ENCODE measurements around the gene HDHD5. TPM values are rescaled to one million over a fixed set of nuclear protein-coding genes. Genes with fewer than 3 reads are reported as not detected.

Gene HDHD5
- total RNA-seq, 1 experiment from 2014 or later: 37.2 TPM

DNA sequence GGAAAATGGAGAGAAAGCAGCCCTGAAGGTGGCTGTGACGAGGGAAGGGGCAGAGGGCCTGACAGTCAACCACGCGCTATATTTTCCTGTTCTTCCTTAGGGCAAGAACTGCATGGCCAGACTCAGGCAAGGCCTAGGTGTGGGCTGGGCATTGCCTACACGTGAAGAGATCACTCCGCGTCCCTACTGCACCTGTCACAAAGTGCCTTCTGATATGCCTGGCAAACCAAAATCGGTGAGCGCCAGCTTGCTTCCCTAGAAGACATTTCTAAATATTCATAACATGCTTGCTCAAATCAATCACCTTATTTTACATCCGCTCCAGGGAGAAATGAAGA lies 44.2 kb downstream of the HDHD5 start:
- Histone ChIP-seq H3K9me3 (ENCODE audit: control insufficient read depth, insufficient read depth, low read depth, low read length) (no peaks in the 10 kb centered on the region), H3K4me3 (ENCODE audit: low read depth in 2 of 2, low read length in 2 of 2) (no peak overlapping the region), H3K27ac (ENCODE audit: low read length) (no peak overlapping the region), H3K4me1 (ENCODE audit: control insufficient read depth, insufficient read depth, low read length) (no peaks in the 10 kb centered on the region), H3K36me3 (ENCODE audit: control insufficient read depth, insufficient read depth, low read length) (no peaks in the 10 kb centered on the region), H3K27me3 (ENCODE audit: control insufficient read depth, insufficient read depth, low read length) (no peaks in the 10 kb centered on the region)
- DNase-seq (ENCODE audit: low read depth, low spot score): no peak
- intact Hi-C loops (cut with micrococcal nuclease; ENCODE audit: unreplicated experiment): no loop called here
- ChIA-PET POLR2A (no interaction called here), CTCF (no interaction called here)
- ATAC-seq: no peak
- TF ChIP-seq POLR2AphosphoS5 (IDR thresholded peaks at IDR 0.05; ENCODE audit: low read depth, low read length) (no peak), TCF7L2 (IDR thresholded peaks at IDR 0.05; ENCODE audit: low read depth, low read length) (no peak), SIN3A (IDR thresholded peaks at IDR 0.05; ENCODE audit: borderline replicate concordance, insufficient read depth, low read depth, low read length) (no peak)
- TF ChIP-seq, protein P1, sequence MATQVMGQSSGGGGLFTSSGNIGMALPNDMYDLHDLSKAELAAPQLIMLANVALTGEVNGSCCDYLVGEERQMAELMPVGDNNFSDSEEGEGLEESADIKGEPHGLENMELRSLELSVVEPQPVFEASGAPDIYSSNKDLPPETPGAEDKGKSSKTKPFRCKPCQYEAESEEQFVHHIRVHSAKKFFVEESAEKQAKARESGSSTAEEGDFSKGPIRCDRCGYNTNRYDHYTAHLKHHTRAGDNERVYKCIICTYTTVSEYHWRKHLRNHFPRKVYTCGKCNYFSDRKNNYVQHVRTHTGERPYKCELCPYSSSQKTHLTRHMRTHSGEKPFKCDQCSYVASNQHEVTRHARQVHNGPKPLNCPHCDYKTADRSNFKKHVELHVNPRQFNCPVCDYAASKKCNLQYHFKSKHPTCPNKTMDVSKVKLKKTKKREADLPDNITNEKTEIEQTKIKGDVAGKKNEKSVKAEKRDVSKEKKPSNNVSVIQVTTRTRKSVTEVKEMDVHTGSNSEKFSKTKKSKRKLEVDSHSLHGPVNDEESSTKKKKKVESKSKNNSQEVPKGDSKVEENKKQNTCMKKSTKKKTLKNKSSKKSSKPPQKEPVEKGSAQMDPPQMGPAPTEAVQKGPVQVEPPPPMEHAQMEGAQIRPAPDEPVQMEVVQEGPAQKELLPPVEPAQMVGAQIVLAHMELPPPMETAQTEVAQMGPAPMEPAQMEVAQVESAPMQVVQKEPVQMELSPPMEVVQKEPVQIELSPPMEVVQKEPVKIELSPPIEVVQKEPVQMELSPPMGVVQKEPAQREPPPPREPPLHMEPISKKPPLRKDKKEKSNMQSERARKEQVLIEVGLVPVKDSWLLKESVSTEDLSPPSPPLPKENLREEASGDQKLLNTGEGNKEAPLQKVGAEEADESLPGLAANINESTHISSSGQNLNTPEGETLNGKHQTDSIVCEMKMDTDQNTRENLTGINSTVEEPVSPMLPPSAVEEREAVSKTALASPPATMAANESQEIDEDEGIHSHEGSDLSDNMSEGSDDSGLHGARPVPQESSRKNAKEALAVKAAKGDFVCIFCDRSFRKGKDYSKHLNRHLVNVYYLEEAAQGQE (IDR thresholded peaks at IDR 0.05; ENCODE audit: insufficient read depth in 1 of 2, low read depth in 2 of 2, low read length in 1 of 2): no peak
- TF ChIP-seq, protein P2, sequence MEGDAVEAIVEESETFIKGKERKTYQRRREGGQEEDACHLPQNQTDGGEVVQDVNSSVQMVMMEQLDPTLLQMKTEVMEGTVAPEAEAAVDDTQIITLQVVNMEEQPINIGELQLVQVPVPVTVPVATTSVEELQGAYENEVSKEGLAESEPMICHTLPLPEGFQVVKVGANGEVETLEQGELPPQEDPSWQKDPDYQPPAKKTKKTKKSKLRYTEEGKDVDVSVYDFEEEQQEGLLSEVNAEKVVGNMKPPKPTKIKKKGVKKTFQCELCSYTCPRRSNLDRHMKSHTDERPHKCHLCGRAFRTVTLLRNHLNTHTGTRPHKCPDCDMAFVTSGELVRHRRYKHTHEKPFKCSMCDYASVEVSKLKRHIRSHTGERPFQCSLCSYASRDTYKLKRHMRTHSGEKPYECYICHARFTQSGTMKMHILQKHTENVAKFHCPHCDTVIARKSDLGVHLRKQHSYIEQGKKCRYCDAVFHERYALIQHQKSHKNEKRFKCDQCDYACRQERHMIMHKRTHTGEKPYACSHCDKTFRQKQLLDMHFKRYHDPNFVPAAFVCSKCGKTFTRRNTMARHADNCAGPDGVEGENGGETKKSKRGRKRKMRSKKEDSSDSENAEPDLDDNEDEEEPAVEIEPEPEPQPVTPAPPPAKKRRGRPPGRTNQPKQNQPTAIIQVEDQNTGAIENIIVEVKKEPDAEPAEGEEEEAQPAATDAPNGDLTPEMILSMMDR (IDR thresholded peaks at IDR 0.05): no peak
- no TSS peak for BruUV-seq (replicated peaks)
- in situ Hi-C loops (cut with HindIII; ENCODE audit: low pct_unique_long_range_greater_than_20kb, low sequenced_read_pairs): no loop called here

GRCh38 chr22:17114173-17114897 lies 44.7 kb downstream of the HDHD5 start:
- Histone ChIP-seq H3K27me3 (ENCODE audit: control insufficient read depth, insufficient read depth, low read length) (no peaks in the 10 kb centered on the region), H3K4me1 (ENCODE audit: control insufficient read depth, insufficient read depth, low read length) (no peaks in the 10 kb centered on the region), H3K4me3 (ENCODE audit: low read depth in 2 of 2, low read length in 2 of 2) (no peak overlapping the region), H3K9me3 (ENCODE audit: control insufficient read depth, insufficient read depth, low read depth, low read length) (no peaks in the 10 kb centered on the region), H3K27ac (ENCODE audit: low read length) (no peak overlapping the region), H3K36me3 (ENCODE audit: control insufficient read depth, insufficient read depth, low read length) (no peaks in the 10 kb centered on the region)
- TF ChIP-seq, protein P1 (IDR thresholded peaks at IDR 0.05; ENCODE audit: insufficient read depth in 1 of 2, low read depth in 2 of 2, low read length in 1 of 2): no peak
- TF ChIP-seq POLR2AphosphoS5 (IDR thresholded peaks at IDR 0.05; ENCODE audit: low read depth, low read length): no peak
- TF ChIP-seq, protein P2 (IDR thresholded peaks at IDR 0.05): no peak
- no peak for TF ChIP-seq SIN3A (IDR thresholded peaks at IDR 0.05; ENCODE audit: borderline replicate concordance, insufficient read depth, low read depth, low read length)
- no peak for TF ChIP-seq TCF7L2 (IDR thresholded peaks at IDR 0.05; ENCODE audit: low read depth, low read length)
- CTCF ChIA-PET: no interaction called here
- no TSS peak for BruUV-seq (replicated peaks)
- ATAC-seq (no peak), DNase-seq (ENCODE audit: low read depth, low spot score) (no peak)
- POLR2A ChIA-PET: no interaction called here
- in situ Hi-C loops (cut with HindIII; ENCODE audit: low pct_unique_long_range_greater_than_20kb, low sequenced_read_pairs): no loop called here
- intact Hi-C loops (cut with micrococcal nuclease; ENCODE audit: unreplicated experiment): no loop called here

Measured in Panc1 (cell line).